Activated CD4-positive, alpha-beta T cell treated with anti-CD3 and anti-CD28 coated beads for 1 hour (primary cell): ENCODE measurements around the gene SREBF2.
A peak's percentile ranks its signal among the peaks of the same experiment; 100 is the strongest.

ENCODE experiments used
- DNase-seq: peaks from one replicate; pipeline ENCODE4 v3.0.0-alpha.2; 2020

The SREBF2 gene

GRCh38 chr22:41832553-41833368, at the start of gene SREBF2:
TSS of gene SREBF2 (plus strand) at chr22:41833105. CDS start at chr22:41833271, 166 bp downstream.
- peak; percentile 98 for DNase-seq

GRCh38 chr22:41787331-41787730, 45.6 kb upstream of the SREBF2 start:
- no peak for DNase-seq

- no peak for DNase-seq
Measured at GRCh38 chr22:41793871-41794270, 39.0 kb upstream of the SREBF2 start.

GRCh38 chr22:41798736-41799135, 34.2 kb upstream of the SREBF2 start:
- no peak for DNase-seq

GRCh38 chr22:41799486-41800347, 33.2 kb upstream of the SREBF2 start:
- peak; percentile 10 for DNase-seq

GRCh38 chr22:41800348-41801146, 32.4 kb upstream of the SREBF2 start, which contains the start of gene CCDC134:
TSS of gene CCDC134 (plus strand) at chr22:41800679. CDS start at chr22:41808891, 8,212 bp downstream.
- peak; percentile 82 for DNase-seq

- no peak for DNase-seq
Measured at GRCh38 chr22:41801147-41801819, 31.6 kb upstream of the SREBF2 start.

- DNase-seq = no peak
Measured at GRCh38 chr22:41801886-41802285, 31.0 kb upstream of the SREBF2 start.

- DNase-seq = no peak
Measured at GRCh38 chr22:41805639-41806038, 27.3 kb upstream of the SREBF2 start.

- no peak for DNase-seq
Measured at GRCh38 chr22:41808400-41808799, 24.5 kb upstream of the SREBF2 start.

- DNase-seq = no peak
Measured at GRCh38 chr22:41810022-41810421, 22.9 kb upstream of the SREBF2 start.

GRCh38 chr22:41812805-41813545, 19.9 kb upstream of the SREBF2 start:
- no peak for DNase-seq

GRCh38 chr22:41813726-41814410, 19.0 kb upstream of the SREBF2 start:
- no peak for DNase-seq

- no peak for DNase-seq
Measured at GRCh38 chr22:41815716-41816115, 17.2 kb upstream of the SREBF2 start.

- DNase-seq = no peak
Measured at GRCh38 chr22:41816241-41816640, 16.7 kb upstream of the SREBF2 start.

GRCh38 chr22:41816871-41817270, 16.0 kb upstream of the SREBF2 start:
- no peak for DNase-seq

GRCh38 chr22:41818011-41818410, 14.9 kb upstream of the SREBF2 start:
- no peak for DNase-seq

GRCh38 chr22:41818596-41818995, 14.3 kb upstream of the SREBF2 start:
- DNase-seq = no peak

GRCh38 chr22:41819257-41819656, 13.6 kb upstream of the SREBF2 start:
- DNase-seq = no peak

- DNase-seq = no peak
Measured at GRCh38 chr22:41820447-41820846, 12.5 kb upstream of the SREBF2 start.
